HG03439 (cell line): ENCODE data around the gene PLD6.

Experiments
- ATAC-seq: cut with Tn5 transposase; IDR thresholded peaks from one replicate; pipeline ENCODE4 v1.9.1; 2021; ENCODE audit warnings: mild to moderate bottlenecking, moderate library complexity; ENCODE audit not compliant: unreplicated experiment

PLD6 gene

GRCh38 chr17:17227608-17228520, 21.7 kb upstream of the PLD6 start:
- ATAC-seq, result no peak

GRCh38 chr17:17226451-17227265, 20.5 kb upstream of the PLD6 start:
- ATAC-seq, result no peak

- ATAC-seq, result no peak
These were observed 19.8 kb upstream of the PLD6 start for GRCh38 chr17:17225901-17226300.

GRCh38 chr17:17224137-17224536, 18.0 kb upstream of the PLD6 start:
- no peak for ATAC-seq

- no peak for ATAC-seq
These were observed 17.6 kb upstream of the PLD6 start for GRCh38 chr17:17223736-17224135.

GRCh38 chr17:17221329-17221728, 15.2 kb upstream of the PLD6 start:
- ATAC-seq, result no peak

GRCh38 chr17:17220529-17220928, 14.4 kb upstream of the PLD6 start:
- no peak for ATAC-seq

GRCh38 chr17:17217995-17218394, 11.9 kb upstream of the PLD6 start:
- no peak for ATAC-seq

- ATAC-seq, result no peak
These were observed 10.6 kb upstream of the PLD6 start for GRCh38 chr17:17216776-17217175.

- ATAC-seq, result no peak
These were observed 10.1 kb upstream of the PLD6 start for GRCh38 chr17:17216236-17216635.

- ATAC-seq, result no peak
These were observed 9.4 kb upstream of the PLD6 start for GRCh38 chr17:17215575-17215974.

- no peak for ATAC-seq
These were observed 8.7 kb upstream of the PLD6 start for GRCh38 chr17:17214646-17215436.

GRCh38 chr17:17213775-17214174, 7.6 kb upstream of the PLD6 start:
- no peak for ATAC-seq

- no peak for ATAC-seq
These were observed 1.9 kb upstream of the PLD6 start for GRCh38 chr17:17207998-17208397.

GRCh38 chr17:17206913-17207335, 791 bp upstream of the PLD6 start:
- no peak for ATAC-seq

GRCh38 chr17:17205368-17206123, 587 bp downstream of the PLD6 start:
- ATAC-seq, result peak; percentile 27

- ATAC-seq, result no peak
These were observed 1.4 kb downstream of the PLD6 start for GRCh38 chr17:17204635-17205231.

GRCh38 chr17:17204041-17204591, 2.0 kb downstream of the PLD6 start:
- ATAC-seq, result no peak

- ATAC-seq, result no peak
These were observed 2.9 kb downstream of the PLD6 start for GRCh38 chr17:17203173-17203730.
